ENCODE measurements around the gene RDH13. TPM values are rescaled to one million over a fixed set of nuclear protein-coding genes. Genes with fewer than 3 reads are reported as not detected.
A peak's percentile ranks its signal among the peaks of the same experiment; 100 is the strongest.
"Not testable (repeated sequence)": the region's sequence is repeated elsewhere in the genome, so short reads cannot be mapped to it uniquely, and the experiment has no call there.

The RDH13 gene
- total and polyA plus RNA-seq, 11 donors = 29.3 to 60.7 (median 39.4) TPM

DNA sequence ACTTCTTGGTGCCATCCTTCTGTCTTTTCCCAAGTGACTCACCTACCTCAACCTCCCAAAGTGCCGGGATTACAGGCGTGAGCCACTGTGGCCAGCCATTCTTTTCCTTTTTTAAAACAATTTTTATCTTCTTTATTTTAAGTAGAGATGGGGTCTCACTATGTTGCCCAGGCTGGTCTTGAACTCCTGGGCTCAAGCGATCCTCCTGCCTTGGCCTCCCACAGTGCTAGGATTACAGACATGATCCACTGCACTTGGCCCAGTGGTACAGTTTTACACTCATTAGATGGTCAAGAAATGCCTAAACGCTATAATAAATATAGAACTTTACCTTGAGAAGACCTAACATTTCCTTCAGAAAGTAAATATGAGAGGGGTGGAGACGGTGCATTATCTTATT, 49.4 kb downstream of the RDH13 start:
- Histone ChIP-seq H3K27ac (no peak overlapping the region), H3K9me3 (no peaks in the 10 kb centered on the region), H3K4me1 (peaks cover 0 to 6% (median 0%) of the 10 kb centered on the region in 12 donors), H3K36me3 (no peaks in the 10 kb centered on the region), H3K4me3 (no peak overlapping the region), H3K27me3 (no peaks in the 10 kb centered on the region)
- no peak for ATAC-seq
- TF ChIP-seq POLR2A (IDR thresholded peaks at IDR 0.05) = no peak
- TF ChIP-seq, protein P1, sequence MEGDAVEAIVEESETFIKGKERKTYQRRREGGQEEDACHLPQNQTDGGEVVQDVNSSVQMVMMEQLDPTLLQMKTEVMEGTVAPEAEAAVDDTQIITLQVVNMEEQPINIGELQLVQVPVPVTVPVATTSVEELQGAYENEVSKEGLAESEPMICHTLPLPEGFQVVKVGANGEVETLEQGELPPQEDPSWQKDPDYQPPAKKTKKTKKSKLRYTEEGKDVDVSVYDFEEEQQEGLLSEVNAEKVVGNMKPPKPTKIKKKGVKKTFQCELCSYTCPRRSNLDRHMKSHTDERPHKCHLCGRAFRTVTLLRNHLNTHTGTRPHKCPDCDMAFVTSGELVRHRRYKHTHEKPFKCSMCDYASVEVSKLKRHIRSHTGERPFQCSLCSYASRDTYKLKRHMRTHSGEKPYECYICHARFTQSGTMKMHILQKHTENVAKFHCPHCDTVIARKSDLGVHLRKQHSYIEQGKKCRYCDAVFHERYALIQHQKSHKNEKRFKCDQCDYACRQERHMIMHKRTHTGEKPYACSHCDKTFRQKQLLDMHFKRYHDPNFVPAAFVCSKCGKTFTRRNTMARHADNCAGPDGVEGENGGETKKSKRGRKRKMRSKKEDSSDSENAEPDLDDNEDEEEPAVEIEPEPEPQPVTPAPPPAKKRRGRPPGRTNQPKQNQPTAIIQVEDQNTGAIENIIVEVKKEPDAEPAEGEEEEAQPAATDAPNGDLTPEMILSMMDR (IDR thresholded peaks at IDR 0.05) = no peak
- 71 to 81% (median 80%) methylated on average over 5 of the region's 5 CpGs for WGBS, 4 donors
- no peak for DNase-seq
- intact Hi-C loops (cut with DNase I) = no loop called here

DNA sequence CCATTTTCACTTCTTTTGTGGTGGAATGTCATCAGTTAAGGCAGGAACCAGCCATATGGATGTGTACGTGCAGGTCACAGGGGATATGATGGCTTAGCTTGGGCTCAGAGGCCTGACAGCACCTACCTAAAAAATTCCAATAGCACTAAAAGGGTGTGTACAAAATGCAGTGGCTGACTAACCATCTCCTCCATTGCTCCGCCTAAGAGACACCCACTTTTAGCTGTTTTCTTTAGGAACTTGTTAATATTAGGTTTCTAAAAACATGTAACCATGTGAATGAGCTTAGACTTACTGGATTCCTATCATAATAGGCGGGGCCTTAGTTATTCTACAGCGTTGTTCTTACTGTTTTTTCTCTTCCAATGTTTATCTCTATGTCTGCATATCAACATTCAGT, 50.6 kb downstream of the RDH13 start:
- H3K27ac ChIP-seq = no peak overlapping the region
- DNase-seq = no peak
- intact Hi-C loops (cut with DNase I) = no loop called here
- no peak overlapping the region for H3K4me3 ChIP-seq
- H3K4me1 ChIP-seq = peaks cover 0 to 6% (median 0%) of the 10 kb centered on the region in 12 donors
- WGBS, 4 donors = 74 to 82% (median 78%) methylated on average over 4 of the region's 4 CpGs
- no peaks in the 10 kb centered on the region for H3K36me3 ChIP-seq
- no peaks in the 10 kb centered on the region for H3K27me3 ChIP-seq
- ATAC-seq = no peak
- TF ChIP-seq, protein P1 (IDR thresholded peaks at IDR 0.05) = no peak
- TF ChIP-seq POLR2A (IDR thresholded peaks at IDR 0.05) = no peak
- H3K9me3 ChIP-seq = no peaks in the 10 kb centered on the region

DNA sequence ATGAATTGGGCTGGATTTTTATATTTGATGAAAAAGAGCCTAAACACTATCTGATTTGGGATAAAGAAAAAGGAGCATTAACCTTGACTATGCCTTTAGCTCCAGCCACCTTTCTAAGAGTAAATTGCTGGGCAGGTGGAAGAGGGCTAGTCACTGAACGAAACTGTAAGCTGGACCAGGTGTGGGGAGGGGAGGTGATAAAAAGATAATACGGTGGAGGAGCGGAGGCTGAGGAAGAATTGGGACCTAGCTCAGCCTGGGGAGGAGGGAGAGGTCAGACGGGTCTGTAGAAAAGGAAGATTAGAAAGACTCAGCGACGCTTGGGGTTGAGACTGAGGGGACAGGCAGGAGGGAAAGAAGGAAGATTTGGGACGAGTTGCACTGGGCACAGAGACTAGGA, 52.4 kb downstream of the RDH13 start:
- DNase-seq; ATAC-seq; H3K36me3 ChIP-seq; H3K4me1 ChIP-seq; H3K9me3 ChIP-seq; H3K4me3 ChIP-seq; H3K27ac ChIP-seq; intact Hi-C loops (cut with DNase I); H3K27me3 ChIP-seq: not testable (repeated sequence)
- WGBS, 4 donors = 70 to 79% (median 75%) methylated on average over 7 of the region's 7 CpGs

DNA sequence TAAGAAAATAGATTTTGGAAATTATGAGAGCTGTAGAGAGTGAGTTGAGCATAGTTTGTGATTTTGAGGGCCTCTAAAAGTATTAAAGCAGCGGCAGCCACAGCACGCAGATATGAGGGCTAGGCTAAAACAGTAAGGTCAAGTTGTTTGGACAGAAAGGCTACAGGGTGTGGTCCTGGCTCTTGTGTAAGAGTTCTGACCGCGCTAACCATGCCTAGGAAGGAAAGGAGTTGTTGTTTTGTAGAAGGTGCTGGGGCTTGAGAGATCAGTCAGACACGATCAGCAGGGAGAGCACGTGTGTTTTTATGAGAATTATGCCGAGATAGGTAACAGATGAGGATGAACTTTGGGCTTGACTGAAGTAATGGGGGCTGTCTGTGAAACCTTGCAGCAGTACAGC, 54.2 kb downstream of the RDH13 start:
- 80 to 86% (median 85%) methylated on average over 7 of the region's 7 CpGs for WGBS, 4 donors
- intact Hi-C loops (cut with DNase I); H3K27me3 ChIP-seq; H3K4me3 ChIP-seq; H3K27ac ChIP-seq; DNase-seq; ATAC-seq; H3K4me1 ChIP-seq; H3K36me3 ChIP-seq: not testable (repeated sequence)
- peaks cover 0 to 13% (median 2%) of the 10 kb centered on the region in 12 donors for H3K9me3 ChIP-seq

DNA sequence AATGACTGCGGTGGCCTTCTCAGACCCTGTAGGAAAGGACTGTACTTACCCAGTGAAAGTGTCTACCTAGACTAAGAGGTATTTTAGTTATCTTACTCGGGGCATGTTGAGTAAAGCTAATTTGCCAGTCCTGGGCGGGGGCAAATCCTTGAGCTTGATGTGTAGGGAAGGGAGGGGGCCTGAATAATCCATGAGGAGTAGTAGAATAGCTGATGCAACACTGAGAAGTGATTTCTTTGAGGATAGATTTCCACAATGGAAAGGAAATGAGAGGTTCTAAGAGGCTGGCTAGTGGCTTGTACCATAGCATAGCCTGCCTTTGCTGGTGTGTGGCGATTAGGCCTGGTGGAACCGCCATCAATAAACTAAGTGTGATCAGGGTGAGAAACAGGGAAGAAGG, 54.8 kb downstream of the RDH13 start:
- ATAC-seq; H3K36me3 ChIP-seq; H3K4me3 ChIP-seq; H3K4me1 ChIP-seq; intact Hi-C loops (cut with DNase I); DNase-seq; H3K27ac ChIP-seq: not testable (repeated sequence)
- Histone ChIP-seq H3K27me3 (peaks cover 0 to 11% (median 0%) of the 10 kb centered on the region in 9 donors), H3K9me3 (peaks cover 0 to 13% (median 2%) of the 10 kb centered on the region in 12 donors)
- 55 to 87% (median 75%) methylated on average over 5 of the region's 5 CpGs for WGBS, 4 donors

DNA sequence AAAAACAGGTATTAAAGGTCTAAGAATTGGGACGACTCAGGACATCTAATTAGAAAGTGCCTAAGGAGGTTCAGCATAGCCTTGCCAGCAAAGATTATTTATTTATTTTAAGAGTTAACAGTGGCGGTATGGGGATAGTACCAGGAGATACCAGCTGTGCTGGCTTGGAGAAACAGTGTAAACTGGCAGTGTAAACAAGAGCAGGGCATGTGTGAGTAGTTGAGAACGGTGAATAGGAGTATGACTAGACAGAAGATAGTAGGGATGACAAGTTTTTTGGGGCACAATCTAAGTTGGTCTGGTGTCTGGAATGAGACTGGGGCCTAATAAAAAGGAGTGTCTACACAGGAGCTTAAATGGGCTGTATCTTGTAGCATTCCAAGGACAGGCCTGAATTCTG, 55.4 kb downstream of the RDH13 start:
- DNase-seq; H3K4me1 ChIP-seq; H3K27ac ChIP-seq; ATAC-seq; intact Hi-C loops (cut with DNase I); H3K4me3 ChIP-seq; H3K36me3 ChIP-seq: not testable (repeated sequence)
- WGBS, 4 donors = 76 to 80% (median 78%) methylated on average over 2 to 3 of the region's 3 CpGs
- H3K9me3 ChIP-seq = peaks cover 0 to 13% (median 2%) of the 10 kb centered on the region in 12 donors
- H3K27me3 ChIP-seq = peaks cover 0 to 15% (median 0%) of the 10 kb centered on the region in 9 donors

DNA sequence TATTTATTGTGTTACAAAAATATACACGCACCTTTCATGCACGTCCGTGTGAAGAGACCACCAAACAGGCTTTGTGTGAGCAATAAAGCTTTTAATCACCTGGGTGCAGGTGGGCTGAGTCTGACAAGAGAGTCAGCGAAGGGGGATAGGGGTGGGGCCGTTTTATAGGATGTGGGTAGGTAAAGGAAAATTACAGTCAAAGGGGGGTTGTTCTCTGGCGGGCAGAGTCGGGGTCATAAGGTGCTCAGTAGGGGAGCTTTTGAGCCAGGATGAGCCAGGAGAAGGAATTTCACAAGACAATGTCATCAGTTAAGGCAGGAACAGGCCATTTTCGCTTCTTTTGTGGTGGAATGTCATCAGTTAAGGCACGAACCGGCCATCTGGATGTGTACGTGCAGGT, 56.2 kb downstream of the RDH13 start:
- DNase-seq; intact Hi-C loops (cut with DNase I); H3K4me1 ChIP-seq; H3K36me3 ChIP-seq; H3K27ac ChIP-seq; ATAC-seq: not testable (repeated sequence)
- Histone ChIP-seq H3K4me3 (peak overlapping the region in 5 of 12 donors; percentile 27 to 57 (median 45)), H3K9me3 (peaks cover 0 to 13% (median 2%) of the 10 kb centered on the region in 12 donors), H3K27me3 (peaks cover 0 to 15% (median 4%) of the 10 kb centered on the region in 9 donors)
- WGBS, 4 donors = 66 to 79% (median 74%) methylated on average over 11 of the region's 11 CpGs

All from heart left ventricle (tissue), 16 donors.